GM18870 (cell line): Measurements from ENCODE around the gene STUM.
"Not testable (repeated sequence)": the region's sequence is repeated elsewhere in the genome, so short reads cannot be mapped to it uniquely, and the experiment has no call there.

Source experiments
- ATAC-seq: cut with Tn5 transposase; IDR thresholded peaks from one replicate; pipeline ENCODE4 v1.9.1; 2021; ENCODE audit warnings: moderate library complexity; ENCODE audit not compliant: unreplicated experiment

The STUM gene

GRCh38 chr1:226548256-226549093 is at the start of gene STUM:
TSS of gene STUM (plus strand) at chr1:226548764. CDS start at chr1:226548905, 141 bp downstream.
- no peak for ATAC-seq

- not testable (repeated sequence) for ATAC-seq
These were observed 48.9 kb upstream of the STUM start for GRCh38 chr1:226499699-226500098.

GRCh38 chr1:226506021-226506420 is 42.5 kb upstream of the STUM start:
- no peak for ATAC-seq

GRCh38 chr1:226506921-226507320 is 41.6 kb upstream of the STUM start:
- ATAC-seq = no peak

- ATAC-seq = no peak
These were observed 38.1 kb upstream of the STUM start for GRCh38 chr1:226510453-226510852.

- no peak for ATAC-seq
These were observed 37.3 kb upstream of the STUM start for GRCh38 chr1:226511296-226511695.

GRCh38 chr1:226512076-226512728 is 36.4 kb upstream of the STUM start:
- ATAC-seq = no peak

GRCh38 chr1:226518375-226518774 is 30.2 kb upstream of the STUM start:
- no peak for ATAC-seq

GRCh38 chr1:226519135-226519534 is 29.4 kb upstream of the STUM start:
- no peak for ATAC-seq

- no peak for ATAC-seq
These were observed 28.6 kb upstream of the STUM start for GRCh38 chr1:226519716-226520598.

- no peak for ATAC-seq
These were observed 27.8 kb upstream of the STUM start for GRCh38 chr1:226520640-226521355.

GRCh38 chr1:226523646-226524406 is 24.7 kb upstream of the STUM start:
- ATAC-seq = no peak

GRCh38 chr1:226524547-226524946 is 24.0 kb upstream of the STUM start:
- no peak for ATAC-seq

GRCh38 chr1:226525750-226526149 is 22.8 kb upstream of the STUM start:
- no peak for ATAC-seq

GRCh38 chr1:226526801-226527595 is 21.6 kb upstream of the STUM start:
- ATAC-seq = no peak

GRCh38 chr1:226529891-226530290 is 18.7 kb upstream of the STUM start:
- ATAC-seq = no peak

- ATAC-seq = no peak
These were observed 18.0 kb upstream of the STUM start for GRCh38 chr1:226530591-226530990.

GRCh38 chr1:226531360-226532093 is 17.0 kb upstream of the STUM start:
- no peak for ATAC-seq
